Muscle of leg (tissue), 11 donors: Measurements from ENCODE around the gene CITED1. TPM values are rescaled to one million over a fixed set of nuclear protein-coding genes. Genes with fewer than 3 reads are reported as not detected.

ENCODE experiments used
- DNase-seq: peaks from one replicate; pipeline ENCODE4 v3.0.0; 2013
- H3K27ac ChIP-seq: one replicate; pipeline ENCODE4 v1.5.1; 2013; ENCODE audit warnings: mild to moderate bottlenecking, low read length, control low read depth
- H3K27me3 ChIP-seq: one replicate; pipeline ENCODE4 v1.6.1; 2013; ENCODE audit warnings: low read length; ENCODE audit not compliant: control insufficient read depth, insufficient read depth
- H3K36me3 ChIP-seq: one replicate; pipeline ENCODE4 v1.6.1; 2013; ENCODE audit warnings: low read length; ENCODE audit not compliant: control insufficient read depth, insufficient read depth
- H3K4me1 ChIP-seq: one replicate; pipeline ENCODE4 v1.6.1; 2013; ENCODE audit warnings: low read length; ENCODE audit not compliant: control insufficient read depth, insufficient read depth
- H3K4me3 ChIP-seq: one replicate; pipeline ENCODE4 v1.5.1; 2013; ENCODE audit warnings: low read length, control low read depth
- H3K9me3 ChIP-seq: replicated peaks from 2 replicates; pipeline ENCODE4 v1.6.1; 2013; ENCODE audit warnings: low read depth, low read length; ENCODE audit not compliant: control insufficient read depth
- WGBS: methylation state at CpG from one replicate; pipeline ENCODE4 v1.1.5; 2013; ENCODE audit warnings: missing lambda C conversion rate; ENCODE audit not compliant: insufficient coverage; 5-methylcytosine and 5-hydroxymethylcytosine counted together
- polyA plus RNA-seq, 8 donors: library from polyadenylated mRNA; unstranded; fragments of 120-200 nt; gene quantifications; one replicate each; pipeline versions ENCODE4 v1.2.1 to v1.2.3, GENCODE V29; 2013; ENCODE audit warnings: inconsistent platforms in 1 of 8, low replicate concordance in 1 of 8; ENCODE audit not compliant: insufficient read length in 8 of 8, insufficient read depth in 1 of 8
- total RNA-seq: library from RNA; stranded (reverse); fragments of 120-200 nt; gene quantifications from one replicate; pipeline ENCODE4 v1.2.4, GENCODE V29; 2013

CITED1 gene
- total and polyA plus RNA-seq, 9 donors, result 15.5 to 26.8 (median 20.9) TPM

DNA sequence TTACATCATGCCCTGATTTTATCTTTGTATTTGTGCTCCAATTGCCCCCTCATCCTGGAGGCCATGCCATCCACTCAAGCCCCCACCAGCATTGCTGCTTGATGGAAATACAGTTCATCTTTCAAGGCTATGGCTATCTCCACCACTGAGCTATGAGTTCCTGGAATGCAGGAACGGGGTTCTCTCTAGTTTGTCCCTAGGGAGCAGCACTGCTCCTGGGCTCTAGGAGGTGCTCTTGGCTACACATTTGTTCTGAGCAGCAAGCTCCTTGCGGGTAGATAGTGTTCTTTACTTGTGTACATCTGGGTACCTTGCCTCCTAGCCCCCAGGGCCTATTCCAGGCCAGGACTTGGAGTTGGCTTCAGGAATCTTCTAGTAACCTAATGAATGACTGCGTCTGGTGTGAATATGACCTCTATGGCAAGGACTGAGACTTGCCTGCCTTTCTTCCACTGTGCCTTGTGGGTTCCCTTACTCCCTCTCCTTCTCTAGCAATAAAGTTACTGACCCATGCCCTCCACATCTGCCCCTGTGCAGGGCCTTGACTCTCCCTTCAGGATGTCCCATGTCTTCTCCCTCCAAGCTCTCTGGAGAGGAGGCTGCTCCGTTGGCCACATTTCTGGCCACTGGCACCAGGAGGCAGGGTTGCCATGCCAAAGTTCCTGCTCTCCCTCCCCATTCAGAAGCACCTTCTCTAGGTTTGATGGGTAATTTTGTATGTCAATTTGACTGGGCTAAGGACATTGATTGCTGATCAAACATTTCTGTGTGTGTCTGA is 7.6 kb downstream of the CITED1 start:
- H3K27ac ChIP-seq, result no peak overlapping the region
- no peaks in the 10 kb centered on the region for H3K9me3 ChIP-seq
- no peak for DNase-seq
- H3K4me1 ChIP-seq, result peaks cover 2% of the 10 kb centered on the region
- no peak overlapping the region for H3K4me3 ChIP-seq
- WGBS, result 31% methylated on average over 2 of the region's 4 CpGs
- H3K27me3 ChIP-seq, result peaks cover 63% of the 10 kb centered on the region
- peaks cover 9% of the 10 kb centered on the region for H3K36me3 ChIP-seq

- H3K4me1 ChIP-seq, result peaks cover 2% of the 10 kb centered on the region
- H3K27me3 ChIP-seq, result peaks cover 52% of the 10 kb centered on the region
- H3K27ac ChIP-seq, result no peak overlapping the region
- DNase-seq, result no peak
- no peaks in the 10 kb centered on the region for H3K9me3 ChIP-seq
- no CpG with 5 or more reads among the region's 1 CpG for WGBS
- H3K36me3 ChIP-seq, result peaks cover 9% of the 10 kb centered on the region
- H3K4me3 ChIP-seq, result no peak overlapping the region
These were observed 8.7 kb downstream of the CITED1 start for GRCh38 chrX:72296991-72297390.

GRCh38 chrX:72295745-72296144 is 10.0 kb downstream of the CITED1 start:
- Histone ChIP-seq H3K9me3 (no peaks in the 10 kb centered on the region), H3K4me1 (peaks cover 2% of the 10 kb centered on the region), H3K27ac (no peak overlapping the region), H3K27me3 (peaks cover 43% of the 10 kb centered on the region), H3K4me3 (no peak overlapping the region), H3K36me3 (no peaks in the 10 kb centered on the region)
- 74% methylated on average over 4 of the region's 5 CpGs for WGBS
- DNase-seq, result no peak

DNA sequence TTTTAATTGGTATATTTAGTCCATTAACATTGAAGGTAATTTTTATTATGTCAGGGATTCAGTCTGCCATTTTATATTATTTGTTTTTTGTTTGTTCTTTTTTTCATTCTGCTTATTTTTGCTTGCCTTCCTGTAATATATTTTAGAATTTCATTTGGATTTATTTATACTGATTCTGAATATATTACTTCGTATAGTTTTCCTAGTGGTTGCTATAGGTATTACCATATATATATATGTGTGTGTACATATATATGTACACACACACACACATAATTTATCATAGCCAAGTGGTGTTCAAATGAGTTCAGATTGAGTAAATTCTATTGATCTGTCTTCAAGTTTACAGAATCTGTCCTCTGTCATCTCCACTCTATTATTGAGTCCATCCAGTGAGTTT is 11.2 kb downstream of the CITED1 start:
- Histone ChIP-seq H3K27me3 (peaks cover 34% of the 10 kb centered on the region), H3K4me3 (no peak overlapping the region), H3K27ac (no peak overlapping the region), H3K4me1 (no peaks in the 10 kb centered on the region), H3K9me3 (no peaks in the 10 kb centered on the region), H3K36me3 (no peaks in the 10 kb centered on the region)
- no peak for DNase-seq
- no CpG with 5 or more reads among the region's 1 CpG for WGBS

GRCh38 chrX:72282302-72282701 is 23.4 kb downstream of the CITED1 start:
- DNase-seq, result no peak
- Histone ChIP-seq H3K9me3 (no peaks in the 10 kb centered on the region), H3K27me3 (peaks cover 25% of the 10 kb centered on the region), H3K4me1 (peaks cover 1% of the 10 kb centered on the region), H3K27ac (no peak overlapping the region), H3K36me3 (no peaks in the 10 kb centered on the region), H3K4me3 (no peak overlapping the region)
- WGBS, result no CpG with 5 or more reads among the region's 1 CpG

- DNase-seq, result no peak
- H3K27me3 ChIP-seq, result peaks cover 17% of the 10 kb centered on the region
- peaks cover 6% of the 10 kb centered on the region for H3K36me3 ChIP-seq
- no peak overlapping the region for H3K27ac ChIP-seq
- WGBS, result 67% methylated on average over 5 of the region's 5 CpGs
- H3K4me3 ChIP-seq, result no peak overlapping the region
- peaks cover 9% of the 10 kb centered on the region for H3K4me1 ChIP-seq
- H3K9me3 ChIP-seq, result no peaks in the 10 kb centered on the region
These were observed 25.3 kb downstream of the CITED1 start for GRCh38 chrX:72280321-72280845.

DNA sequence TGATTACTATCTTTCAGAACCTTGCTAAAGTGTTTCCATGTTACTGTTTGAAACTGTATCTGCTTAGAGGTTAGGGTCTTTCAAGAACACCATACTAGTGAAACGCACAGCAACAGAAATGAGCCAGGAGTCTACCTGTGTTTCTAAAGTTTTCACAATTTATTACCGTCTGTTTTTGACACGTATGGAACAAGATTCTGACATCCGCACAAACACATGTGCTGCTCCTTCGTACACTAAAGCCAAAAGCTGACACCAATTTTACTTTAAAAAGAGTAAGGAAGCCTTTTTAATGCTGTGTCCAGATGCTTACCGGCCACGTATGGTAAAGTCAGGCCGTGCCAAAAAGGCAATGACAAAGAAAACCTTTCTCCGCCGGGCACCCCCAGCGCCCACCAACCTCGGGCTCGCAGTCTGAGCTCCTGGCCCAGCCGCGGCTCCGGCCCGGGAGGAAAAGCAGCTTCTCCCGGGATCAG is 29.2 kb downstream of the CITED1 start:
- no peak for DNase-seq
- H3K4me1 ChIP-seq, result peaks cover 14% of the 10 kb centered on the region
- peak overlapping the region; percentile 82 for H3K4me3 ChIP-seq
- peaks cover 12% of the 10 kb centered on the region for H3K27me3 ChIP-seq
- H3K9me3 ChIP-seq, result no peaks in the 10 kb centered on the region
- peaks cover 45% of the 10 kb centered on the region for H3K36me3 ChIP-seq
- WGBS, result under 1% methylated on average over 14 of the region's 18 CpGs
- H3K27ac ChIP-seq, result peak overlapping the region; percentile 87

DNA sequence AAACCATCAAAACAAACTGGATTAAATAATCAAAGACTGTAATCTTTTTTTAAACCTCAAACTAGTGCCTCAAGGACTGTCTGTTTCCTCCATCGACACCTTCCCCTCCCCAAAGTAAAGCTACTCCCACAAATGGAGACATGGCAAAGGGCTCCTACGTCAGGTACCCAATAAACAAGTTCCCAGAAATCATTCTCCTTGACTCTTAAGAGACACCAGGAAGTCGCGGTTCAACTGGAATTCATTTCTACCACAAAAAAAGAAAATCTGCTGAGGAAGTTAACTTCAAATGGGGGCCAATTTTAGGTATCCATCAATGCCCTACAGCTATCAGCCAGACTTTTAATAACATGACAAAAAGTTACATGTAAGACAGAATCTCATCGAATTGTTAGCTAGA is 31.2 kb downstream of the CITED1 start:
- H3K36me3 ChIP-seq, result peaks cover 64% of the 10 kb centered on the region
- H3K9me3 ChIP-seq, result no peaks in the 10 kb centered on the region
- no peak for DNase-seq
- H3K27ac ChIP-seq, result no peak overlapping the region
- H3K4me1 ChIP-seq, result peaks cover 14% of the 10 kb centered on the region
- H3K27me3 ChIP-seq, result peaks cover 7% of the 10 kb centered on the region
- no peak overlapping the region for H3K4me3 ChIP-seq
- 90% methylated on average over 2 of the region's 5 CpGs for WGBS

DNA sequence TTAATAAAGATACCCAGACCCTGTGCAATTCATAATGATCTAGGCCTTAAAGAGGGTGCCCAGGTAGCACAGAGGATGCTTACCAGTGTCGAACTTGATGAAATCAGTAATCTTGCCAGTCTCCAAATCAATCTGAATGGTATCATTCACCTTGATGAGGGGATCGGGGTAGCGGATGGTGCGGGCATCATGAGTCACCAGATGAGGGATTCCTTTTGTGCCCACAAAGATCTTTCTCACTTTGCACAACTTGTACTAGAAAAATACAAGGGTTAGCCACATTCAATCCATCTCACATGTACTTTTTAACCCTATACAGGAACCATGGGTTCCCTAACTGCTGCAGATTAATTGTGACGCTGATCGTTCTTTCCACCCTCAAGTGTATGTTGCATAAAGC is 32.0 kb downstream of the CITED1 start:
- H3K9me3 ChIP-seq, result no peaks in the 10 kb centered on the region
- no peak for DNase-seq
- H3K27me3 ChIP-seq, result peaks cover 5% of the 10 kb centered on the region
- peaks cover 68% of the 10 kb centered on the region for H3K36me3 ChIP-seq
- H3K4me1 ChIP-seq, result peaks cover 14% of the 10 kb centered on the region
- no peak overlapping the region for H3K27ac ChIP-seq
- H3K4me3 ChIP-seq, result no peak overlapping the region
- 94% methylated on average over 6 of the region's 6 CpGs for WGBS

- Histone ChIP-seq H3K4me1 (peaks cover 14% of the 10 kb centered on the region), H3K4me3 (no peak overlapping the region), H3K9me3 (no peaks in the 10 kb centered on the region), H3K27me3 (peaks cover 2% of the 10 kb centered on the region), H3K27ac (no peak overlapping the region), H3K36me3 (peaks cover 77% of the 10 kb centered on the region)
- 83% methylated on average over 1 of the region's 3 CpGs for WGBS
- DNase-seq, result no peak
These were observed 32.8 kb downstream of the CITED1 start for GRCh38 chrX:72272868-72273267.
